Measurements from ENCODE around the gene SFRP2.

The SFRP2 gene

DNA sequence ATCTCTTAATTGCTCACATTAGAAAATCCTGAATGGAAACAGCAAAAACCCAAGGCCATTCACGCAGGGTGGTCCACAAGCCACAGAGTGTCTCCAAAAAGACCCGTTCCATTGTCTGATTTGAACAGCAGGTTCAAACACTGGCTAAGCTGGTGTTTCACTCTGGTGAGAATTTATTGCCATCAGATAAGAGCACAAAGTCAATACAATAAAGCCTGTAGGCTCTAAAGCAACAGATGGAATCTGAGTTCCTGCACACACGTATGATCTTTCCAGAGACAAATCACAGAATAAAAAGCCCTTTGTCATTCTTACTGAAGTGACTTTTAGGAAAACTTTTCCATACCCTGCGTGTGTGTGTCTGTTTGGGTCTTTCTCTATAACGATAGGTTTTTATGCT, 5.1 kb upstream of the SFRP2 start:
- DNase-seq (ENCODE audit: low read depth) = no peak

GRCh38 chr4:153792618-153793247, 3.9 kb upstream of the SFRP2 start:
- no peak for DNase-seq (ENCODE audit: low read depth)

DNA sequence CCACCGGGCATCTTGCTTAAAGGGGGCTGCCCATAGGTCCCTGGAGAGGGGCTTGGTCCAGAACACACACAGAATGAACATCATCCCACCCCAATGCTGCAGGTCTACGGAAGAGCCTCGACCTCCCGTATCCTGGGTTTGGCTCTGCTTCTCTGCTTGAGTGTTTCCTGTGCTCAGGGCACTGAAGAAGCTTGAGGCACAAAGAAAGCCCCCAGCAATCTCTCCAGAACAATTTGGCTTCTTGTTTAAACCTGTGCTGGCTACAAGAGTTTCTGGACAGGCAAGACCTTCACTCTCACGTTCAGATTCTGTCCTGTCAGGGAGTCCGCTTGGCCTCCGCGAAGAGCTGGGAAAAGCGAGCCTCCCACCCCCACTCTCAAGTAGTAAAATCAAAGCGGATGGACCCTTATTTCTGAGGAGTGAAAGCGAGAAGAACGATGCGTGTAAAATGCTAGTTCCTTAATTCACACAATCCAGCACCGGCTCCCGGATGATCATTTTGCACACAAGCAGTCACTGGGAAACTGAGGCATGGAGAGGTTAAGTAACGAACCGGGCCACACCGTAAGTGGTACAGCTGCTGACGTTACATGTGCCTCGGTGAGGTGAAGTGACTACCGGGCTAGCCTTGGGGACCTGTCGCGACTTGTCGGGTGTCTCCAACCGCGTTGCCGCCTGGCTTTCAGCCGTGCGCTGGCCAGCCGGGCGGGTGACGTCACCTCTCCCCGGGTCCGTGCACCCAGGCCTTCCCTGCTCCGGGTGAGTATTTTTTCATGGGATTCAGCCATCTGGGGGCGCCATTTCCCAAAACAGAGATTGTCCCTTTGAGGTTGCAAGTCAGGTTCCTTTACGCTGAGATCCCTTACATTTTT, 3.1 kb upstream of the SFRP2 start:
- DNase-seq (ENCODE audit: low read depth) = no peak

DNA sequence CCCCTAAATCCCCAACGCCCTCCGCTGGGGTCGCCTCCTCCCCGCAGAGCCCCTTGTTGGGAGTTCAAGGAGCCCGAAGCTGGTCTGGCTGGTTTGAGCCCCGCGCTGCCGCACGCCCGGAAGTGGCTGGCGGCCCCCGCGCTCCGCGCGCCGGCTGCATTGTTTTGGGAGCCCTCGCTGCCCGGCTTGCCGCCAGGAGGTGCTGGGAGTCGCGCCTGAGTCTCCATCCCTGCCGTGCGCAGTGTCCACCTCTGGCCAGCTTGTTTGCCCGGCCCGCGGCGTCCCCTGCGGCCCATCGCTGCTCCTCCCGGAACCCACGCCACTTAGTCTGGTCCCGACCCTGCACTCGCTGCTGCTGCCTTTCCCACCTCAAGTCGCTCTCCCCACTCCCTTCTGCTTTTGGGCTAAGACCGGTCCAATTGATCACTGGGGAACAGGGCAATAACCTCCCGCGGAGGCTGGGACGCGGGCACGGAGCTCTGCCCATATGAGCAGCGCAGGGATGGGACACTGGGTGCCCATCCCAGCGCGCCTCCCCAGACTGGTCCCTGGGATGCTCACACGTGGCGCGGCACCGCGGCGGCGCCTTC, 2.2 kb upstream of the SFRP2 start:
- no peak for DNase-seq (ENCODE audit: low read depth)

- no peak for DNase-seq (ENCODE audit: low read depth)
Observed at GRCh38 chr4:153790500-153790865, 1.6 kb upstream of the SFRP2 start.

GRCh38 chr4:153789741-153790499, 1.0 kb upstream of the SFRP2 start:
- DNase-seq (ENCODE audit: low read depth) = no peak

DNA sequence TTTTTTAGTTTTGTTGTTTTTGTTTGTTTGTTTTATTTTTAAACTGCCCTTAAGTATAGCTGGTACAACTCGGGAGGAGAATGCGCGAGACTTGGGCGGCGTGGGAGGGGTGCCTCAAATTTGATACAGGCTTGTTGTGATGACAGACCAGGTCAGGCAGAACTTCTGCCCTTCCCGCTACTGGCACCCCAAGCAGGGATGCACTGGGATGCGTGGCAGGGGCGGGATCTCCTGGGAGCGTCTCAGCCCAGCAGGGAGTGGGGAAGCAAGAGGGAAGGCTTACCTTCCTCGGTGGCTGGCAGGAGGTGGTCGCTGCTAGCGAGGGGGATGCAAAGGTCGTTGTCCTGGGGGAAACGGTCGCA, 851 bp downstream of the SFRP2 start:
- no peak for DNase-seq (ENCODE audit: low read depth)

GRCh38 chr4:153787575-153787974, 1.3 kb downstream of the SFRP2 start:
- no peak for DNase-seq (ENCODE audit: low read depth)

GRCh38 chr4:153787061-153787560, 1.8 kb downstream of the SFRP2 start:
- no peak for DNase-seq (ENCODE audit: low read depth)

- DNase-seq (ENCODE audit: low read depth) = no peak
Observed at GRCh38 chr4:153785910-153786721, 2.8 kb downstream of the SFRP2 start.

- no peak for DNase-seq (ENCODE audit: low read depth)
Observed at GRCh38 chr4:153784166-153784699, 4.7 kb downstream of the SFRP2 start.

GRCh38 chr4:153782581-153782980, 6.3 kb downstream of the SFRP2 start:
- no peak for DNase-seq (ENCODE audit: low read depth)

GRCh38 chr4:153781717-153782416, 7.0 kb downstream of the SFRP2 start:
- no peak for DNase-seq (ENCODE audit: low read depth)

DNA sequence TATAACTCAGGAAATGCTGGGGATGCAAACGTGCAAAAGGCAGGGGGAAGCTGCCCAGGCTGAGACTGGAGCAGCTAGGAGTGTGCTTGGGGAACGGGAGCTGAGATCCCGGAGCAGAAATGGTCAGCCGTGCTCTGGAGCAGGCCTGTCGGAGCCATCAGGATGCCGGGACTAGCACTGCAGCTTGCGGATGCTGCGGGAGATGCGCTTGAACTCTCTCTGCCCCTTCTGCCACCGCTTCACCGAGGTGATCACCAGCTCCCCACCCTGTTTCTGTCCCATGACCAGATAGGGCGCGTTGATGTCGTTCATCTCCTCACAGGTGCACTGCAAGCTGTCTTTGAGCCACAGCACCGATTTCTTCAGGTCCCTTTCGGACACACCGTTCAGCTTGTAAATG, 7.6 kb downstream of the SFRP2 start:
- no peak for DNase-seq (ENCODE audit: low read depth)

DNA sequence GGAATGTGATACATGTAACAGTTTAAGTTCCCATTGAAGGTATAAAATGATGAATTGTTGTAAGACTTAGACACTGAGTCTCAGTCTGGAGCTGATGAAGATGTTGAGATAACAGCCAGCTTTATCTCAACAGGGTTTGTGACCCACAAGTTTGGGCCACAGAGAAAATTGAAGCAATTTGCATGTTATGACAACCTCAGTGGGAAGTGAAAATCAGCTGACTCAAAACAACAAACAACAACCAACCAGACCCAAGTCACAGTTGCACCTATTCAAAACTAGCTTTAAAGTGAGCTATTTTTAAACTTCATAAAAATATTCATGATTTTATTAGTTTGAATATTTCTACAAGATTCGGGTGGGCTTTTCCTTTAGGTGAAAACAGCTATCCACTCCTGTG, 8.0 kb downstream of the SFRP2 start:
- DNase-seq (ENCODE audit: low read depth) = no peak

DNA sequence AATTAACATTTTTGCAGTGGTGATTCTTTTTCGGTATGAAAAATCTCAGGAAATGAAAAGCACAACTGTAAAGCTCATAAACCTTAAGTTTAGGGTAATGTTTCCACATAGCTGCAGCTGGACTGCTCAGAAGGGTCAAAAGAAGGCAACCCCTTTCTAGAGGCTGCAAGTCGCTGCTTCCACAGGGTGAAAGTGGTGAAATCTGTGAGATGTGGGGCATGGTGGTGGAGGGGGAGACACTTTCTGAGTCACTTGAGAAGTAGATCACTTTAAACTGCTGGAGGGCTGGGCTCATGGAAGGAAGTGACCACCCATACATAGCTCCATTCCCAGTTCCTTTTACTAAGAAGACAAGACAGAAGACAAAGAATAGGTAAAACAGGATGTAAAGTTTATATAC, 8.7 kb downstream of the SFRP2 start:
- DNase-seq (ENCODE audit: low read depth) = no peak

DNA sequence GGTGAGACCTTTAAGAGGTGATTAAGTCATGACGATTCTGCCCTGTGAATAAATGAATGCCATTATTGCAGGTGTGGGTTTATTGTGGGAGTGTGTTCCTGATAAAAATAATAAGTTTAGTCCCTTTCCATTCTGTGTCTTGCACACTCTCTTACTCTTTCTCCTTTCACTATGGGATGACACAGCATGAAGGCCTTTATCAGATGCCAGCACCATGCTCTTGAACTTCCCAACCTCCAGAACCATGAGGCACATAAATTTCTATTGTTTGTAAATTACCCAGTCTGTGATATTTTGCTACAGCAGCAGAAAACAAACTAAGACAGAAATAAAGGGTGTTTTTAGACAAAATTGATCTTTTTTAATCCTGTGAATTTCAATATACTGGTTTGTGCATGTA, 10.5 kb downstream of the SFRP2 start:
- DNase-seq (ENCODE audit: low read depth) = no peak

DNA sequence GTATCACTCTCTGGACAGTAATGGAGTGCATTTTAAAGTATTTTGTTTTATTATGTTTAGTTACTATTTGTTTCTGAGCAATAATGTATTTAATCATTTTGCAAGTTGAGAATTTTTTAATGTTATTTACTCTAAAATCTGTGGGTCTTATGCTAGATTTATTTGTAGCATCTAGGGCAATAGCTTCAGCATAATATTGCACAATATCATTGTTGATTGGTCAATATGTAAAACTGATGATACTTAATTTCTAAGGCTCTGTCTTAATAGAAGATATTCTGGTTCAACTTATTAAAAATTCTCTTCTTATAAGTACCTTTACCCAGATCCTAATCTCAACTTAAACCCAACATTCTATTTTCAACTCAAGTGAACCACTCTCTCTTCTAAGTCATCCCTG, 11.5 kb downstream of the SFRP2 start:
- no peak for DNase-seq (ENCODE audit: low read depth)

DNA sequence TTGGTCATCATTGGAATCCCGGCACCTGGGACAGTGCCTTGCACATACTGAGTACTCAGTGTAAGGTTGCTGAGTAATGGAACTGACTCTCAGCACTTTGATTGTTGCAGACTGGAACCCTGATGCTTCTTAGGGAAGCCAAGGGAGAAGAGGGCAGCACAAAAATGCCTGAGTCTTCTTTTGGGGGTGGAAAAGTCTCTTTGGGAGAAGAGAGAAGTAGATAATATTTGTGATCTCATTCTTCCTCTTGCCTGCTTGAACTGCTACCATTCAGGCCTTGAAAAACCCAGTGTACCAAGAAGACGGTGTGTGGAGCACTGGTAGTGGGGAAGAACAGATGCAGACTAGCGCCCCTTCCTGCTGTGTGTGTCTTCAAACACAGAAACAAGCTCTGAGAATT, 12.3 kb downstream of the SFRP2 start:
- DNase-seq (ENCODE audit: low read depth) = no peak

DNA sequence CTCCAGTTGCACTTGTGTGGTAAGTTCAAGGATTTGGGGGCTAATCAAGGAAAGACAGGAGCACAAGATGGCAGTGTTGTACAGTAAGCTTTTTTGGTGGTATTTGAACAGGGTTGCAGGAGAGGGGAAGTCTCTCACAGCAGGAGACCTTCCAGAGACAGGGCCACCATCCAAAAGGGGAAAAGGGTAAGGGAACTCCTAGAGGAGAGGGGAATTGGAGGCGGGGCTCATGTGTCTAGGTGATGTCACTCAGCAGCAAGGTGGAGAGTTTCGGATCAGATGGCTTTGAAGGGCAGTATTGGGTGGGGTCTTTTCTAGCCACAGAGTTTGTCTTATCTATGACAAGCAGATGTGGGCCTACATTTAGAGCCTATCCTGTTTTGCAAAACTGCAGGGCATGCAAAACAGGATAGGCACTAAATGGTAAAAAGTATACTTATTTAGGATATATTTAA, 15.6 kb downstream of the SFRP2 start:
- no peak for DNase-seq (ENCODE audit: low read depth)

GRCh38 chr4:153771046-153771445, 17.8 kb downstream of the SFRP2 start:
- no peak for DNase-seq (ENCODE audit: low read depth)

All from HS-27A (cell line).